ENCODE measurements around the gene SLC28A1.

The SLC28A1 gene

GRCh38 chr15:84911879-84912660 is 27.6 kb downstream of the SLC28A1 start:
- Histone ChIP-seq H3K4me3 (ENCODE audit: insufficient read depth, low read length, poor library complexity, severe bottlenecking) (no peak overlapping the region), H4K20me1 (ENCODE audit: low read depth, low read length) (no peaks in the 10 kb centered on the region), H2AFZ (ENCODE audit: low read depth, low read length, severe bottlenecking) (no peak overlapping the region), H3K9ac (ENCODE audit: low read length) (no peak overlapping the region), H3K9me3 (ENCODE audit: insufficient read depth, low read length) (no peaks in the 10 kb centered on the region), H3K9me2 (replicated peaks; ENCODE audit: insufficient read depth, low read length) (no peaks in the 10 kb centered on the region), H3K27me3 (ENCODE audit: low read length) (no peaks in the 10 kb centered on the region; the same call in 1 of the 2 replicates), H3F3A (ENCODE audit: insufficient read depth) (no peaks in the 10 kb centered on the region), H3K4me2 (ENCODE audit: low read depth, low read length, poor library complexity, severe bottlenecking) (no peak overlapping the region), H3K27ac (ENCODE audit: low read depth, low read length) (no peak overlapping the region), H3K36me3 (ENCODE audit: low read length) (no peaks in the 10 kb centered on the region), H3K79me2 (ENCODE audit: insufficient read depth, low read length) (no peaks in the 10 kb centered on the region)
- TF ChIP-seq CTCF (IDR thresholded peaks at IDR 0.05; ENCODE audit: insufficient read depth, low read length, poor library complexity, severe bottlenecking) (no peak), EZH2phosphoT487 (conservative IDR thresholded peaks at IDR 0.05; ENCODE audit: low read length) (no peak)

GRCh38 chr15:84913360-84913723 is 28.9 kb downstream of the SLC28A1 start:
- Histone ChIP-seq H3K79me2 (ENCODE audit: insufficient read depth, low read length) (no peaks in the 10 kb centered on the region), H3K9me3 (ENCODE audit: insufficient read depth, low read length) (no peaks in the 10 kb centered on the region), H3K36me3 (ENCODE audit: low read length) (no peaks in the 10 kb centered on the region), H3K4me3 (ENCODE audit: insufficient read depth, low read length, poor library complexity, severe bottlenecking) (no peak overlapping the region), H3K27ac (ENCODE audit: low read depth, low read length) (no peak overlapping the region), H3K9me2 (replicated peaks; ENCODE audit: insufficient read depth, low read length) (no peaks in the 10 kb centered on the region), H3F3A (ENCODE audit: insufficient read depth) (no peaks in the 10 kb centered on the region), H3K27me3 (ENCODE audit: low read length) (no peaks in the 10 kb centered on the region; the same call in 1 of the 2 replicates), H2AFZ (ENCODE audit: low read depth, low read length, severe bottlenecking) (no peak overlapping the region), H3K4me2 (ENCODE audit: low read depth, low read length, poor library complexity, severe bottlenecking) (no peak overlapping the region), H3K9ac (ENCODE audit: low read length) (no peak overlapping the region), H4K20me1 (ENCODE audit: low read depth, low read length) (no peaks in the 10 kb centered on the region)
- no peak for TF ChIP-seq EZH2phosphoT487 (conservative IDR thresholded peaks at IDR 0.05; ENCODE audit: low read length)
- TF ChIP-seq CTCF (IDR thresholded peaks at IDR 0.05; ENCODE audit: insufficient read depth, low read length, poor library complexity, severe bottlenecking): no peak

GRCh38 chr15:84914351-84914750 is 29.9 kb downstream of the SLC28A1 start:
- no peak for TF ChIP-seq EZH2phosphoT487 (conservative IDR thresholded peaks at IDR 0.05; ENCODE audit: low read length)
- TF ChIP-seq CTCF (IDR thresholded peaks at IDR 0.05; ENCODE audit: insufficient read depth, low read length, poor library complexity, severe bottlenecking): no peak
- H3K4me2 ChIP-seq (ENCODE audit: low read depth, low read length, poor library complexity, severe bottlenecking): no peak overlapping the region
- H3K9me2 ChIP-seq (replicated peaks; ENCODE audit: insufficient read depth, low read length): no peaks in the 10 kb centered on the region
- no peaks in the 10 kb centered on the region for H3F3A ChIP-seq (ENCODE audit: insufficient read depth)
- H3K27ac ChIP-seq (ENCODE audit: low read depth, low read length): no peak overlapping the region
- no peaks in the 10 kb centered on the region for H3K36me3 ChIP-seq (ENCODE audit: low read length)
- H3K79me2 ChIP-seq (ENCODE audit: insufficient read depth, low read length): no peaks in the 10 kb centered on the region
- H3K9ac ChIP-seq (ENCODE audit: low read length): no peak overlapping the region
- no peak overlapping the region for H2AFZ ChIP-seq (ENCODE audit: low read depth, low read length, severe bottlenecking)
- no peaks in the 10 kb centered on the region; the same call in 1 of the 2 replicates for H3K27me3 ChIP-seq (ENCODE audit: low read length)
- no peaks in the 10 kb centered on the region for H3K9me3 ChIP-seq (ENCODE audit: insufficient read depth, low read length)
- H3K4me3 ChIP-seq (ENCODE audit: insufficient read depth, low read length, poor library complexity, severe bottlenecking): no peak overlapping the region
- no peaks in the 10 kb centered on the region for H4K20me1 ChIP-seq (ENCODE audit: low read depth, low read length)

Measured in SU-DHL-6 (cell line).